A673 (cell line): ENCODE measurements around the gene CCDC6. TPM values are rescaled to one million over a fixed set of nuclear protein-coding genes. Genes with fewer than 3 reads are reported as not detected.

Experiments used
- BruUV-seq: library from RNA; stranded (reverse); fragments of 400-500 nt; replicated peaks from 2 replicates; lab custom pipeline; 2021; lab: Mats Ljungman, UMichigan
- CTCF ChIA-PET: fragments of 300-600 bp; sonication (Branson Sonifier 250); formaldehyde crosslinking; loops from one replicate; lab custom pipeline; 2022; ENCODE audit warnings: antibody characterized with exemption; lab: Charles Lee
- POLR2A ChIA-PET: fragments of 300-600 bp; sonication (Branson Sonifier 250); formaldehyde crosslinking; loops from one replicate; lab custom pipeline; 2022; ENCODE audit warnings: antibody characterized with exemption; ENCODE audit not compliant: low non-redundant PET; lab: Charles Lee
- DNase-seq: peaks from one replicate; pipeline ENCODE4 v3.0.0-alpha.2; 2015; ENCODE audit warnings: low spot score
- H3K27ac ChIP-seq: fragments of 200-600 bp; sonication (generic); 2 replicates; pipeline ENCODE4 v1.5.1; 2016; ENCODE audit warnings: mixed run types, low read depth, mild to moderate bottlenecking, mixed read lengths, antibody characterized with exemption, low read length; ENCODE audit not compliant: poor library complexity, severe bottlenecking
- H3K27me3 ChIP-seq: fragments of 200-600 bp; sonication (generic); replicated peaks from 2 replicates; pipeline ENCODE4 v1.6.1; 2017; ENCODE audit warnings: mixed run types, low read depth, mild to moderate bottlenecking, mixed read lengths, antibody characterized with exemption, low read length; ENCODE audit not compliant: insufficient read depth, poor library complexity
- H3K36me3 ChIP-seq: fragments of 200-600 bp; sonication (generic); 2 replicates; pipeline ENCODE4 v1.6.1; 2016; ENCODE audit warnings: mixed run types, mild to moderate bottlenecking, mixed read lengths, antibody characterized with exemption, low read length; ENCODE audit not compliant: insufficient read depth, poor library complexity, severe bottlenecking
- H3K4me1 ChIP-seq: fragments of 200-600 bp; sonication (generic); 2 replicates; pipeline ENCODE4 v1.6.1; 2017; ENCODE audit warnings: mixed run types, mild to moderate bottlenecking, mixed read lengths, antibody characterized with exemption, low read length; ENCODE audit not compliant: insufficient read depth, poor library complexity, severe bottlenecking
- H3K4me3 ChIP-seq: fragments of 200-600 bp; sonication (generic); 2 replicates; pipeline ENCODE4 v1.5.1; 2016; ENCODE audit warnings: low read depth, mixed run types, mild to moderate bottlenecking, mixed read lengths, low read length; ENCODE audit not compliant: poor library complexity, severe bottlenecking
- H3K9me3 ChIP-seq: fragments of 200-600 bp; sonication (generic); 2 replicates; pipeline ENCODE4 v1.6.1; 2016; ENCODE audit warnings: mixed run types, low read depth, mild to moderate bottlenecking, mixed read lengths, antibody characterized with exemption, low read length; ENCODE audit not compliant: poor library complexity, severe bottlenecking
- CTCF ChIP-seq: fragments of 300-800, 200-600 bp; sonication (generic); conservative IDR thresholded peaks from 2 replicates; pipeline ENCODE4 v1.5.1; 2017; ENCODE audit warnings: low read depth, mild to moderate bottlenecking, antibody characterized with exemption, low read length, moderate library complexity, mixed read lengths
- EZH2 ChIP-seq: fragments of 200-600 bp; sonication (generic); IDR thresholded peaks from 2 replicates; pipeline ENCODE4 v1.6.1; 2017; ENCODE audit warnings: borderline replicate concordance, low read depth, mild to moderate bottlenecking, mixed read lengths, antibody characterized with exemption, low read length; ENCODE audit not compliant: poor library complexity, severe bottlenecking
- intact Hi-C: fragments of 100-400 bp; cut with micrococcal nuclease; formaldehyde crosslinking; loops from one replicate; pipeline ENCODE4 v1.10.0; 2022; ENCODE audit not compliant: unreplicated experiment
- total RNA-seq: library from RNA; stranded (reverse); gene quantifications from 2 replicates; pipeline ENCODE4 v1.2.3, GENCODE V29; 2021

Gene CCDC6
- total RNA-seq, 1 experiment from 2014 or later = 28.1 TPM

DNA sequence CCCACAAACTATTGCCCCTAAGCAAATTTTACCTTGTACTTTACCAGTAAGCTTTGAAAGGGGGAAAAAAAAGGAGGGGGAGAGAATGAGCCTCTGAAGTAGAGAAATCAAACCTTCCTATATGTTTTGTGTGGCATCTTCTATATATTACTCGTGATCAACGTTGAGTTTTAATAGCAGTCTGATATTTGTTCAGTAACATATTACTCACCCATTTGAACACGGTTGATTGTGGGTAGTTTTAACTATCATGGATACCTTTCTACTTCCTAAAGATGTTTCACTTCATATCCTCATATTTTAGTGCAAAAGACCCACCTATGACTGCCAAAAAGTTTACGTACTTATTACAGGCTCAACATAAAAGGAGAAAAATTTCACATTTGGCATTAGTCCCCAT lies 54.5 kb downstream of the CCDC6 start:
- Histone ChIP-seq H3K27ac (no peak overlapping the region), H3K27me3 (no peaks in the 10 kb centered on the region), H3K9me3 (no peaks in the 10 kb centered on the region), H3K4me3 (no peak overlapping the region), H3K4me1 (peaks cover 12% of the 10 kb centered on the region), H3K36me3 (no peaks in the 10 kb centered on the region)
- no peak for TF ChIP-seq CTCF
- no peak for TF ChIP-seq EZH2
- CTCF ChIA-PET = no interaction called here
- DNase-seq = no peak
- POLR2A ChIA-PET = interaction anchor here (0.6 kb wide), 1 partner anchor 16 kb away, joined by 3 read pairs; no protein-coding TSS in a partner anchor
- intact Hi-C loops = no loop called here
- no TSS peak for BruUV-seq

DNA sequence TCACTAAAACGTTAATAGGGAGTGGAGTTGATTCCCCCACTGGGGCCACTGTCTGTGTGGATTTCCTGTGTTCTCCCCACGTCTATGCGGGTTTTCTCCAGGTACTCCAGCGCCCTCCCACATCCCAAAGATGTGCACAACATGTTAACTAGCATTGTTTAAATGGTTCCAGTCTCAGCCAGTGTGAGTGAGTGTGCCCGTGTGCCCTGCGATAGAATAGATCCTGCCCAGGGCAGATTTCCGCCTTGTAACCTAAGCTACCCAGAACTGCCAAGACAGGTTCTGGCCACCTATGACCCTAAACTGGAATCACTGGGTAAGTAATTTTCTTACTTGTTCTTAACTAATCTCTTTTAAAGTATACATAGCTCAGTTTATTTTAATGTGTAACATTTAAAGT lies 58.5 kb downstream of the CCDC6 start:
- no TSS peak for BruUV-seq
- no peaks in the 10 kb centered on the region for H3K27me3 ChIP-seq
- CTCF ChIA-PET = no interaction called here
- POLR2A ChIA-PET = no interaction called here
- intact Hi-C loops = no loop called here
- no peak for TF ChIP-seq EZH2
- TF ChIP-seq CTCF = no peak
- H3K9me3 ChIP-seq = no peaks in the 10 kb centered on the region
- H3K27ac ChIP-seq = no peak overlapping the region
- H3K4me3 ChIP-seq = no peak overlapping the region
- DNase-seq = no peak
- peaks cover 8% of the 10 kb centered on the region for H3K4me1 ChIP-seq
- H3K36me3 ChIP-seq = no peaks in the 10 kb centered on the region

GRCh38 chr10:59847326-59847725 lies 59.0 kb downstream of the CCDC6 start:
- intact Hi-C loops = no loop called here
- Histone ChIP-seq H3K4me1 (peaks cover 2% of the 10 kb centered on the region), H3K27ac (no peak overlapping the region), H3K27me3 (no peaks in the 10 kb centered on the region), H3K4me3 (no peak overlapping the region), H3K36me3 (no peaks in the 10 kb centered on the region), H3K9me3 (no peaks in the 10 kb centered on the region)
- ChIA-PET CTCF (no interaction called here), POLR2A (no interaction called here)
- no peak for DNase-seq
- BruUV-seq = no TSS peak
- TF ChIP-seq CTCF = no peak
- no peak for TF ChIP-seq EZH2
